K562 (cell line): ENCODE data around the gene METRN. TPM values are rescaled to one million over a fixed set of nuclear protein-coding genes. Genes with fewer than 3 reads are reported as not detected.
A peak's percentile ranks its signal among the peaks of the same experiment; 100 is the strongest.

Experiments used
- CREB1 ChIP-seq, 2 experiments: sonication (generic) in 1 of 2; formaldehyde crosslinking in 1 of 2; IDR thresholded peaks; 2 replicates each; pipeline versions ENCODE4 v1.6.1 to v1.8.0; 2012 to 2022; ENCODE audit warnings: inconsistent platforms in 1 of 2, mild to moderate bottlenecking in 1 of 2, missing genetic modification reagents in 1 of 2, moderate library complexity in 1 of 2
- EP400 ChIP-seq: fragments of 450-650 bp; IDR thresholded peaks from 2 replicates; pipeline ENCODE4 v1.6.1; 2017; ENCODE audit warnings: antibody characterized with exemption, mild to moderate bottlenecking, moderate library complexity
- IRF2 ChIP-seq: sonication (generic); formaldehyde crosslinking; IDR thresholded peaks from 2 replicates; pipeline ENCODE4 v1.8.1; 2022; ENCODE audit warnings: mild to moderate bottlenecking, missing genetic modification reagents
- NR2C2 ChIP-seq, 2 experiments: fragments of 200-800 bp in 1 of 2; sonication (Bioruptor generic) in 1 of 2; sonication (generic) in 1 of 2; formaldehyde crosslinking in 1 of 2; IDR thresholded peaks; 2 replicates each; pipeline versions ENCODE4 v1.6.1 to v1.8.0; 2016 to 2022; ENCODE audit warnings: mild to moderate bottlenecking in 1 of 2, missing compliant biosample characterization in 1 of 2, missing genetic modification characterization in 1 of 2, missing genetic modification reagents in 1 of 2
- PREB ChIP-seq: sonication (generic); formaldehyde crosslinking; IDR thresholded peaks from 2 replicates; pipeline ENCODE4 v1.8.1; 2023; ENCODE audit warnings: mild to moderate bottlenecking, missing genetic modification reagents
- RBFOX2 ChIP-seq: fragments of 200-400 bp; formaldehyde crosslinking; IDR thresholded peaks from 2 replicates; pipeline ENCODE4 v1.6.1; 2017; ENCODE audit warnings: low read depth, mild to moderate bottlenecking, low read length, moderate library complexity
- SMARCA5 ChIP-seq: fragments of 450-650 bp; IDR thresholded peaks from 2 replicates; pipeline ENCODE4 v1.6.1; 2016
- TAF7 ChIP-seq: fragments of 450-650 bp; IDR thresholded peaks from 2 replicates; pipeline ENCODE4 v1.6.1; 2016; ENCODE audit warnings: missing genetic modification characterization, missing compliant biosample characterization
- TFAP4 ChIP-seq: sonication (generic); formaldehyde crosslinking; IDR thresholded peaks from 2 replicates; pipeline ENCODE4 v1.8.0; 2022; ENCODE audit warnings: missing genetic modification reagents, mild to moderate bottlenecking, moderate library complexity, borderline replicate concordance
- U2AF1 ChIP-seq: fragments of 200-400 bp; formaldehyde crosslinking; optimal IDR thresholded peaks from 2 replicates; pipeline ENCODE3; 2017; ENCODE audit warnings: mild to moderate bottlenecking, low read depth, low read length, moderate library complexity
- ZNF146 ChIP-seq: IDR thresholded peaks from one replicate; pipeline ENCODE4 v1.6.1; 2018; ENCODE audit warnings: missing compliant biosample characterization; ENCODE audit not compliant: unreplicated experiment
- ZNF174 ChIP-seq: fragments of 250-450 bp; sonication (Bioruptor Pico); IDR thresholded peaks from 2 replicates; pipeline ENCODE4 v1.4.0; 2020; ENCODE audit warnings: mild to moderate bottlenecking
- ZNF384 ChIP-seq: IDR thresholded peaks from 2 replicates; pipeline ENCODE4 v1.6.1; 2012; ENCODE audit warnings: low read depth, low read length, improper control_type of control experiment
- polyA plus RNA-seq, 8 experiments: library from polyadenylated mRNA; depleted of rRNA in 4 of 8; stranded (reverse) in 5 of 8; unstranded in 3 of 8; fragments of >200 nt; fragmentation: Nextera tagmentation in 2 of 8; fragmentation: Illumina TruSeq in 1 of 8; extraction: Ambion mirVana in 2 of 8; extraction: Trizol in 1 of 8; gene quantifications; 2 replicates each; pipeline versions ENCODE4 v1.2.1 to v1.2.3, GENCODE V29; 2011 to 2014; ENCODE audit warnings: inconsistent platforms in 1 of 8, missing spikeins in 1 of 8
- total RNA-seq, 7 experiments: library from RNA; depleted of rRNA in 6 of 7; stranded (reverse); fragments of >200 nt in 6 of 7; fragmentation: Illumina TruSeq in 2 of 7; extraction: Trizol in 2 of 7; gene quantifications; 2 replicates each; pipeline versions ENCODE4 v1.2.1 to v1.2.3, GENCODE V29; 2011 to 2021; ENCODE audit warnings: low replicate concordance in 1 of 7
- TF ChIP-seq, protein P1 (sequence below): sonication (generic); formaldehyde crosslinking; IDR thresholded peaks from 2 replicates; pipeline ENCODE4 v1.8.0; 2022; ENCODE audit warnings: mild to moderate bottlenecking, missing genetic modification reagents, borderline replicate concordance
- TF ChIP-seq, protein P2 (sequence below), 2 experiments: fragments of 450-650 bp; IDR thresholded peaks; 2 replicates each; pipeline ENCODE4 v1.6.1; 2016
- TF ChIP-seq, protein P3 (sequence below): fragments of 250-450 bp; sonication (Bioruptor Pico); IDR thresholded peaks from 2 replicates; pipeline ENCODE4 v1.5.0; 2021; ENCODE audit warnings: mild to moderate bottlenecking, moderate library complexity

METRN gene
- total and polyA plus RNA-seq, 9 of the 15 experiments (the other 6 are each of a cell fraction or from before 2014, with no cell fraction given) = 0.20 to 89.8 (median 15.4) TPM

- TF ChIP-seq, protein P1, sequence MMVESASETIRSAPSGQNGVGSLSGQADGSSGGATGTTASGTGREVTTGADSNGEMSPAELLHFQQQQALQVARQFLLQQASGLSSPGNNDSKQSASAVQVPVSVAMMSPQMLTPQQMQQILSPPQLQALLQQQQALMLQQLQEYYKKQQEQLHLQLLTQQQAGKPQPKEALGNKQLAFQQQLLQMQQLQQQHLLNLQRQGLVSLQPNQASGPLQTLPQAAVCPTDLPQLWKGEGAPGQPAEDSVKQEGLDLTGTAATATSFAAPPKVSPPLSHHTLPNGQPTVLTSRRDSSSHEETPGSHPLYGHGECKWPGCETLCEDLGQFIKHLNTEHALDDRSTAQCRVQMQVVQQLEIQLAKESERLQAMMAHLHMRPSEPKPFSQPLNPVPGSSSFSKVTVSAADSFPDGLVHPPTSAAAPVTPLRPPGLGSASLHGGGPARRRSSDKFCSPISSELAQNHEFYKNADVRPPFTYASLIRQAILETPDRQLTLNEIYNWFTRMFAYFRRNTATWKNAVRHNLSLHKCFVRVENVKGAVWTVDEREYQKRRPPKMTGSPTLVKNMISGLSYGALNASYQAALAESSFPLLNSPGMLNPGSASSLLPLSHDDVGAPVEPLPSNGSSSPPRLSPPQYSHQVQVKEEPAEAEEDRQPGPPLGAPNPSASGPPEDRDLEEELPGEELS (CRISPR knock-in tag) = no peak
- TF ChIP-seq PREB (no peak), TAF7 (no peak), ZNF174 (CRISPR knock-in tag) (no peak), U2AF1 (peak; percentile 24), SMARCA5 (no peak), ZNF146 (CRISPR knock-in tag) (no peak), CREB1 (IDR thresholded peaks at IDR 0.05) (no peak), CREB1 (CRISPR knock-in tag; IDR thresholded peaks at IDR 0.05) (0 out of 2 replicates have a peak, but pooled peaks have one; percentile 21), NR2C2 (CRISPR knock-in tag; IDR thresholded peaks at IDR 0.05) (no peak), NR2C2 (tag; IDR thresholded peaks at IDR 0.05) (peak; percentile 39; the same call in 1 of the 2 replicates), TFAP4 (peak; percentile 66; the same call in 1 of the 2 replicates), IRF2 (CRISPR knock-in tag) (no peak), RBFOX2 (peak; percentile 76), EP400 (peak; percentile 42; the same call in 1 of the 2 replicates), ZNF384 (no peak)
- TF ChIP-seq, protein P2, sequence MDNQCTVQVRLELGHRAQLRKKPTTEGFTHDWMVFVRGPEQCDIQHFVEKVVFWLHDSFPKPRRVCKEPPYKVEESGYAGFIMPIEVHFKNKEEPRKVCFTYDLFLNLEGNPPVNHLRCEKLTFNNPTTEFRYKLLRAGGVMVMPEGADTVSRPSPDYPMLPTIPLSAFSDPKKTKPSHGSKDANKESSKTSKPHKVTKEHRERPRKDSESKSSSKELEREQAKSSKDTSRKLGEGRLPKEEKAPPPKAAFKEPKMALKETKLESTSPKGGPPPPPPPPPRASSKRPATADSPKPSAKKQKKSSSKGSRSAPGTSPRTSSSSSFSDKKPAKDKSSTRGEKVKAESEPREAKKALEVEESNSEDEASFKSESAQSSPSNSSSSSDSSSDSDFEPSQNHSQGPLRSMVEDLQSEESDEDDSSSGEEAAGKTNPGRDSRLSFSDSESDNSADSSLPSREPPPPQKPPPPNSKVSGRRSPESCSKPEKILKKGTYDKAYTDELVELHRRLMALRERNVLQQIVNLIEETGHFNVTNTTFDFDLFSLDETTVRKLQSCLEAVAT (IDR thresholded peaks at IDR 0.05) = no peak
- TF ChIP-seq, protein P3, sequence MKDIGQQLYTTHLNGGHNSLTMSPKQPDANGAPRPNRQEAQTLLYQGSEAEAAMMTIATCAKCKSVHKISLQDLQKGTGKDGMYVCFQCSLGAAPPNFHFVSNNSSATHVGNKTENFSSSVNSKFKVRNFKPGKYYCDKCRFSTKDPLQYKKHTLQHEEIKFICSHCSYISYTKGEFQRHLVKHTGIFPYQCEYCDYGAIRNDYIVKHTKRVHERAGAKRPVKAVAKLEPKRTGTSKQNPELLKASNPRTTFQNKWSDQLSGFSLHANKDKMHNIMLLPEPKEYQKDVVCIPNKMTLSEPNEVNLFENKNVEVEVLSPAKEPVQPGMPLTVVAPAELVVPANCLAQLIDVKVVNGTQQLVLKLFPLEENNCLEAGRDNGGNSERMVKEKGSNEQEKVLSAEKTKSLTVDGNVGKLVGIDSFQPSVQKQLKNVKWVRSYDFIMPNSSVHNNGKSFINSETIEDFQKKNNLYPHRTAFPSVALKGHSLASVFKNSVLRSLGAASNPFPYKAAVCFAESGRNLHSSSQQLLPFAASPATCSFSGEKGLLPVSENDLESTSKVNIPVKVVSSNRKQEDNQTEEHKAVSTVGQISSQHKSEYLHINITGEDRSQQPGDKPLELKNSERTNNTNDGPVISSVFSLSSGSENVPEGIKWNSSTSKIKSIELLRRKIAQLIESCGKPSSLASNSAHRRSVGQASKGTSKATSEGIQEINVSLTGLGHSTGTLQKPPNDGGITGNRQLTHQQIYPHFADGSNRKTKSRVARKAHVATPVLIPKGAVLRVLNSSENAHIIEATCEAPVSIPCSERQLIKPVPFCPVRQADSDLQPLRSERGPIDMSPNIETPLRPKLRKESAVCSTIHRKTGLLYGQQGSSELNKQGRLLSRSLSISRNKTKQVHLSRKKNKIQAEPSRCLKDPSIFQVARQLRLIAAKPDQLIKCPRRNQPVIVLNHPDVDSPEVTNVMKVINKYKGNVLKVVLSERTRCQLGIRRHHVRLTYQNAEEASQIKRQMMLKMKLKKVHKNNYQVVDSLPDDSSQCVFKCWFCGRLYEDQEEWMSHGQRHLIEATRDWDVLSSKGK (CRISPR knock-in tag) = no peak
Observed at GRCh38 chr16:679814-680624, 34.9 kb upstream of the METRN start, which contains the start of gene STUB1 (continued).
